B cell (primary cell): Measurements from ENCODE around the gene NDUFS6. TPM values are rescaled to one million over a fixed set of nuclear protein-coding genes. Genes with fewer than 3 reads are reported as not detected.

Source experiments
- ATAC-seq: fragments of 200-7000 bp; cut with Tn5 transposase; one replicate; pipeline ENCODE4 v1.10.0; 2021; ENCODE audit warnings: low read depth, mild to moderate bottlenecking, moderate number of reproducible peaks, moderate library complexity
- CTCF ChIA-PET: fragments of 350-600 bp; sonication (Branson Sonifier 250); formaldehyde crosslinking; loops from one replicate; lab custom pipeline; 2021; ENCODE audit warnings: antibody characterized with exemption, inconsistent platforms; lab: Charles Lee
- POLR2A ChIA-PET: fragments of 350-600 bp; sonication (Branson Sonifier 250); formaldehyde crosslinking; loops from one replicate; lab custom pipeline; 2021; ENCODE audit warnings: antibody characterized with exemption; lab: Charles Lee
- DNase-seq: peaks from one replicate; pipeline ENCODE4 v3.0.0; 2013
- H2AFZ ChIP-seq: 2 replicates; pipeline ENCODE4 v1.6.1; 2012; ENCODE audit warnings: mild to moderate bottlenecking, low read depth, low read length; ENCODE audit not compliant: insufficient read depth, poor library complexity, severe bottlenecking
- H3K27ac ChIP-seq, 2 donors: 1 replicate in 1 of 2; 2 replicates in 1 of 2; pipeline ENCODE4 v1.5.1; 2012 to 2013; ENCODE audit warnings: low read length in 2 of 2, mild to moderate bottlenecking in 2 of 2, moderate library complexity in 1 of 2
- H3K27me3 ChIP-seq, 4 experiments: fragments of 200-600 bp in 1 of 4; sonication (generic) in 1 of 4; replicated peaks in 1 of 4; 1 replicate in 2 of 4; 2 replicates in 2 of 4; pipeline versions ENCODE4 v1.6.1 to v1.7.0; 2013 to 2016; ENCODE audit warnings: low read length in 3 of 4, mild to moderate bottlenecking in 2 of 4, mixed read lengths in 1 of 4, moderate library complexity in 1 of 4; ENCODE audit not compliant: insufficient read depth in 4 of 4, control insufficient read depth in 3 of 4; ENCODE audit errors: control extremely low read depth in 1 of 4
- H3K36me3 ChIP-seq, 2 experiments: replicated peaks in 1 of 2; 1 replicate in 1 of 2; 2 replicates in 1 of 2; pipeline versions ENCODE4 v1.6.1 to v1.7.1; 2013; ENCODE audit warnings: low read length in 1 of 2; ENCODE audit not compliant: insufficient read depth in 2 of 2, control insufficient read depth in 1 of 2; ENCODE audit errors: control extremely low read depth in 1 of 2, extremely low read depth in 1 of 2
- H3K4me1 ChIP-seq, 2 donors: fragments of 200-600 bp in 1 of 2; sonication (generic) in 1 of 2; 1 replicate in 1 of 2; 2 replicates in 1 of 2; pipeline versions ENCODE4 v1.5.1 to v1.6.1; 2013 to 2017; ENCODE audit warnings: low read length in 2 of 2; ENCODE audit not compliant: control insufficient read depth in 2 of 2, insufficient read depth in 2 of 2
- H3K4me2 ChIP-seq: replicated peaks from 2 replicates; pipeline ENCODE3; 2012; ENCODE audit warnings: mild to moderate bottlenecking, low read depth, low read length; ENCODE audit not compliant: poor library complexity, severe bottlenecking
- H3K4me3 ChIP-seq, 5 experiments: fragments of 200-600 bp in 1 of 5; sonication (generic) in 1 of 5; 1 replicate in 3 of 5; 2 replicates in 2 of 5; pipeline versions ENCODE4 v1.5.1 to v1.7.0; 2011 to 2016; ENCODE audit warnings: low read length in 4 of 5, mild to moderate bottlenecking in 4 of 5, low read depth in 2 of 5, control low read depth in 1 of 5, moderate library complexity in 1 of 5; ENCODE audit not compliant: insufficient read depth in 1 of 5; ENCODE audit errors: control extremely low read depth in 1 of 5, extremely low read depth in 1 of 5
- H3K79me2 ChIP-seq: fragments of 200-600 bp; sonication (generic); one replicate; pipeline ENCODE4 v1.6.0; 2016; ENCODE audit warnings: low read length; ENCODE audit not compliant: control insufficient read depth, insufficient read depth
- H3K9ac ChIP-seq: fragments of 200-600 bp; sonication (generic); 2 replicates; pipeline ENCODE4 v1.6.1; 2017; ENCODE audit warnings: mild to moderate bottlenecking, low read length, moderate library complexity
- H3K9me3 ChIP-seq, 3 donors: one replicate each; pipeline versions ENCODE4 v1.6.1 to v1.7.1; 2013; ENCODE audit warnings: low read length in 2 of 3; ENCODE audit not compliant: control insufficient read depth in 2 of 3, insufficient read depth in 1 of 3; ENCODE audit errors: control extremely low read depth in 1 of 3
- H4K20me1 ChIP-seq: 2 replicates; pipeline ENCODE4 v1.6.0; 2012; ENCODE audit warnings: mild to moderate bottlenecking, low read length; ENCODE audit not compliant: insufficient read depth, control insufficient read depth, poor library complexity, severe bottlenecking
- H3K27ac Mint-ChIP-seq: one replicate; pipeline ENCODE4 v1.8.0; 2021; ENCODE audit warnings: mixed read lengths
- H3K27me3 Mint-ChIP-seq: one replicate; pipeline ENCODE4 v1.8.0; 2021; ENCODE audit warnings: mixed read lengths
- H3K4me1 Mint-ChIP-seq: one replicate; pipeline ENCODE4 v1.8.0; 2021; ENCODE audit warnings: mixed read lengths
- H3K4me3 Mint-ChIP-seq: one replicate; pipeline ENCODE4 v1.8.0; 2021; ENCODE audit warnings: mixed read lengths
- H3K9me3 Mint-ChIP-seq: one replicate; pipeline ENCODE4 v1.8.0; 2022; ENCODE audit warnings: mixed read lengths; ENCODE audit not compliant: insufficient read depth
- EZH2 ChIP-seq: IDR thresholded peaks from 2 replicates; pipeline ENCODE4 v1.6.1; 2012; ENCODE audit warnings: borderline replicate concordance, low read depth, mild to moderate bottlenecking, moderate library complexity, low read length; ENCODE audit not compliant: insufficient read depth, poor library complexity, severe bottlenecking
- WGBS: methylation state at CpG from one replicate; pipeline ENCODE4 v1.1.5; 2013; ENCODE audit warnings: missing lambda C conversion rate; ENCODE audit not compliant: insufficient coverage; 5-methylcytosine and 5-hydroxymethylcytosine counted together
- intact Hi-C: fragments of 100-400 bp; cut with micrococcal nuclease; formaldehyde crosslinking; loops from one replicate; pipeline ENCODE4 v1.10.0; 2022
- polyA plus RNA-seq: library from polyadenylated mRNA; depleted of rRNA; stranded (reverse); fragments of >200 nt; gene quantifications from 2 replicates; pipeline ENCODE4 v1.2.3, GENCODE V29; 2012
- total RNA-seq, 2 donors: library from RNA; stranded (reverse); fragments of 120-200 nt in 1 of 2; gene quantifications; 1 replicate in 1 of 2; 2 replicates in 1 of 2; pipeline versions ENCODE4 v1.2.3 to v1.2.4, GENCODE V29; 2013 to 2022
- TF ChIP-seq, protein P1 (sequence below): fragments of 200-600 bp; IDR thresholded peaks from one replicate; pipeline ENCODE4 v1.8.0; 2022; ENCODE audit warnings: antibody characterized with exemption, mild to moderate bottlenecking

Gene NDUFS6
- total and polyA plus RNA-seq, 2 donors (not counting 1 experiment from before 2014, with no cell fraction given), result 16.9 to 18.0 TPM

DNA sequence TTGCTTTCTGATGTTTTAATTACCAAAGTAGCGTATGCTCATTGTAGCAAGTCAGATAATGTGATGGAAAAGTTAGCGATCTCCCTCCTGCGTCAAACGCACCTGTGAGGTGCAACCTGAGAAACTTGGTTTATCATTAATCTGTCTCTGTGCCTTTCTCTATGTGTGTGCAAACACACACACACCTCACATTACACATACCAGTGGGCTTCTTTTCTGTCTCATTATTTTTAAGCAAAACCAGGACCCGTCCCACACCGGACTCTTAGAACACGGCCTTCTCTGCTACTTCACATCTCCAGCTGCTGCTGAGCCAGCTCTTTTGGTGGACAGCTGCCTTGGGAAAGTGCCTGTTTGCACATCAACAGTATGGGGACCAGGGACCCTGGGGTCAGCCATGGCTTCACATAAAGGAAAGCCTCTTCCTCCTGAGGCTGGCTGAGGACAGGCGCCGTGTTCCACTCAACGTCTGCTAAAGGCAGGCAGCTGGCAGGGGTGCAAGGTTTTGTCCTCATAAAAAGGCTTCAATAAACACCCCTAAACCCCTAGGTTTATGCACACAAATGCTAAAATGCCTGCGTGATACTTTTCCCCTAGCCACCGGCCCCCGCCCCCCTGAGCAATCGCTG lies 45.8 kb upstream of the NDUFS6 start:
- intact Hi-C loops, result no loop called here
- Mint-ChIP-seq H3K9me3 (peaks cover 8% of the 10 kb centered on the region), H3K27me3 (peaks cover 1% of the 10 kb centered on the region), H3K27ac (no peak overlapping the region), H3K4me1 (no peaks in the 10 kb centered on the region), H3K4me3 (no peak overlapping the region)
- Histone ChIP-seq H4K20me1 (no peaks in the 10 kb centered on the region), H3K36me3 (no peaks in the 10 kb centered on the region), H3K9ac (no peak overlapping the region), H2AFZ (no peak overlapping the region), H3K27ac (no peak overlapping the region), H3K27me3 (no peaks in the 10 kb centered on the region), H3K4me1 (no peaks in the 10 kb centered on the region), H3K79me2 (no peaks in the 10 kb centered on the region), H3K9me3 (peaks cover 0 to 12% (median 0%) of the 10 kb centered on the region in 3 donors), H3K4me3 (no peak overlapping the region), H3K4me2 (no peak overlapping the region)
- no peak for ATAC-seq
- CTCF ChIA-PET, result no interaction called here
- no peak for TF ChIP-seq EZH2
- TF ChIP-seq, protein P1, sequence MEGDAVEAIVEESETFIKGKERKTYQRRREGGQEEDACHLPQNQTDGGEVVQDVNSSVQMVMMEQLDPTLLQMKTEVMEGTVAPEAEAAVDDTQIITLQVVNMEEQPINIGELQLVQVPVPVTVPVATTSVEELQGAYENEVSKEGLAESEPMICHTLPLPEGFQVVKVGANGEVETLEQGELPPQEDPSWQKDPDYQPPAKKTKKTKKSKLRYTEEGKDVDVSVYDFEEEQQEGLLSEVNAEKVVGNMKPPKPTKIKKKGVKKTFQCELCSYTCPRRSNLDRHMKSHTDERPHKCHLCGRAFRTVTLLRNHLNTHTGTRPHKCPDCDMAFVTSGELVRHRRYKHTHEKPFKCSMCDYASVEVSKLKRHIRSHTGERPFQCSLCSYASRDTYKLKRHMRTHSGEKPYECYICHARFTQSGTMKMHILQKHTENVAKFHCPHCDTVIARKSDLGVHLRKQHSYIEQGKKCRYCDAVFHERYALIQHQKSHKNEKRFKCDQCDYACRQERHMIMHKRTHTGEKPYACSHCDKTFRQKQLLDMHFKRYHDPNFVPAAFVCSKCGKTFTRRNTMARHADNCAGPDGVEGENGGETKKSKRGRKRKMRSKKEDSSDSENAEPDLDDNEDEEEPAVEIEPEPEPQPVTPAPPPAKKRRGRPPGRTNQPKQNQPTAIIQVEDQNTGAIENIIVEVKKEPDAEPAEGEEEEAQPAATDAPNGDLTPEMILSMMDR, result no peak
- POLR2A ChIA-PET, result no interaction called here
- no peak for DNase-seq
- WGBS, result 86% methylated on average over 14 of the region's 14 CpGs

DNA sequence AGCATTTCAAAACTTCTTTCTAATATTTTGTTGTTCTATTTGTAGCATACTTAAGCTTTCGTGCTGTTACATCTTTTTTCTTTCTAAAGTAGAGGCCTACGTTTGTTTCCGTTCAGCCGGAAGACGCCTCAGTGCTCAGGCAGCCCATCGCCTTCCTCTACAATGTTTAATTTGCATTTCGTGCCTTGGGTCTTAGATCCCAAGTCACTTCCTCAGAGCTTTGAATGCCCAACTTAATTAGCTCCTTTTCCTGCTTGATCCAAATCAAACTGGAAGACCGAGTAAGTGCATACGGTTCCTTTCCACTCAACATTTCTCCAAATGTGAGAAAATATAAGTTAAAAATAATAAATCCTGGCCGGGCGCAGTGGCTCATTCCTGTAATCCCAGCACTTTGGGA lies 44.7 kb upstream of the NDUFS6 start:
- Histone ChIP-seq H3K9me3 (peaks cover 0 to 12% (median 0%) of the 10 kb centered on the region in 3 donors), H3K79me2 (no peaks in the 10 kb centered on the region), H3K36me3 (no peaks in the 10 kb centered on the region), H3K4me1 (no peaks in the 10 kb centered on the region), H2AFZ (no peak overlapping the region), H4K20me1 (no peaks in the 10 kb centered on the region), H3K27ac (no peak overlapping the region), H3K4me2 (no peak overlapping the region), H3K9ac (no peak overlapping the region), H3K4me3 (no peak overlapping the region), H3K27me3 (no peaks in the 10 kb centered on the region)
- Mint-ChIP-seq H3K4me3 (no peak overlapping the region), H3K4me1 (no peaks in the 10 kb centered on the region), H3K27me3 (peaks cover 3% of the 10 kb centered on the region), H3K9me3 (peaks cover 8% of the 10 kb centered on the region), H3K27ac (no peak overlapping the region)
- intact Hi-C loops, result no loop called here
- POLR2A ChIA-PET, result no interaction called here
- 29% methylated on average over 1 of the region's 11 CpGs for WGBS
- no peak for TF ChIP-seq EZH2
- TF ChIP-seq, protein P1, result no peak
- DNase-seq, result no peak
- CTCF ChIA-PET, result no interaction called here
- no peak for ATAC-seq
